ENCODE data around the gene SMPD4. TPM values are rescaled to one million over a fixed set of nuclear protein-coding genes. Genes with fewer than 3 reads are reported as not detected.
"Not testable (repeated sequence)": the region's sequence is repeated elsewhere in the genome, so short reads cannot be mapped to it uniquely, and the experiment has no call there.

The SMPD4 gene
- total and polyA plus RNA-seq, 2 of the 8 experiments (the other 6 are each of a cell fraction or from before 2014, with no cell fraction given) = 102 to 106 TPM

GRCh38 chr2:130155956-130156623 lies 25.3 kb downstream of the SMPD4 start:
- not testable (repeated sequence) for H3K18ac ChIP-seq (ENCODE audit: extremely low read depth, low read length); H2BK20ac ChIP-seq (ENCODE audit: low read length); H3K79me1 ChIP-seq (ENCODE audit: low read depth, low read length); H3K56ac ChIP-seq (replicated peaks; ENCODE audit: insufficient read length, low read depth, low read length); H3K4me1 ChIP-seq (replicated peaks in 1 of 4; ENCODE audit: control insufficient read depth in 3 of 4, insufficient read depth in 4 of 4, low read length in 3 of 4); H2AK5ac ChIP-seq (ENCODE audit: low read depth, low read length); H3K9me3 ChIP-seq (ENCODE audit: insufficient read depth in 2 of 2, low read depth in 1 of 2, low read length in 1 of 2); H4K91ac ChIP-seq (replicated peaks; ENCODE audit: insufficient read length, low read length); H3K14ac ChIP-seq (ENCODE audit: insufficient read length); H2BK120ac ChIP-seq (replicated peaks; ENCODE audit: low read depth, low read length); H3K27me3 ChIP-seq (replicated peaks in 1 of 4; ENCODE audit: control insufficient read depth in 3 of 4, extremely low read depth in 1 of 4, insufficient read depth in 3 of 4, low read length in 3 of 4); H2BK5ac ChIP-seq (ENCODE audit: low read depth, low read length); H3K9ac ChIP-seq (replicated peaks in 1 of 4; ENCODE audit: extremely low read depth in 1 of 4, low read depth in 3 of 4, low read length in 3 of 4); H3K4me2 ChIP-seq (ENCODE audit: insufficient read depth in 1 of 2, low read depth in 2 of 2, low read length in 2 of 2); H3K23me2 ChIP-seq (ENCODE audit: low read depth, low read length); H2BK12ac ChIP-seq (ENCODE audit: low read depth, low read length); H3K4me3 ChIP-seq (ENCODE audit: extremely low read depth in 1 of 4, insufficient read depth in 2 of 4, low read depth in 3 of 4, low read length in 4 of 4); H3K27ac ChIP-seq (ENCODE audit: low read depth, low read length); H4K20me1 ChIP-seq (replicated peaks in 1 of 2; ENCODE audit: control insufficient read depth in 1 of 2, insufficient read depth in 2 of 2, low read length in 2 of 2); H3K23ac ChIP-seq (ENCODE audit: insufficient read length); H2AFZ ChIP-seq (ENCODE audit: low read length); H4K5ac ChIP-seq (ENCODE audit: insufficient read length, low read depth, low read length); H3K4ac ChIP-seq (replicated peaks; ENCODE audit: insufficient read length, low read depth, low read length); H2BK15ac ChIP-seq (ENCODE audit: low read length); H3K79me2 ChIP-seq (ENCODE audit: control insufficient read depth in 1 of 2, insufficient read depth in 2 of 2, low read length in 2 of 2)
- peak; percentile 15 to 75 for DNase-seq (ENCODE audit: low read depth in 1 of 2, low spot score in 2 of 2)
- WGBS, 2 experiments (ENCODE audit: extremely low coverage in 1 of 2, insufficient coverage in 1 of 2, insufficient read length in 1 of 2, insufficient replicate concordance in 2 of 2, low coverage in 1 of 2, low lambda C conversion rate in 2 of 2, missing lambda C conversion rate in 1 of 2) = 87% methylated on average over 16 of the region's 16 CpGs; no CpG with 5 or more reads in 1 of the 2 experiments
- CTCF ChIA-PET (ENCODE audit: partially characterized antibody) = interaction anchor here (1.0 to 1.1 kb wide), 3 partner anchors 21 to 177 kb away, joined by 3 to 5 read pairs (median 4); no protein-coding TSS in a partner anchor
- POLR2A ChIA-PET (ENCODE audit: partially characterized antibody) = interaction anchor here (0.9 kb wide), 1 partner anchor 180 kb away, joined by 3 read pairs; no protein-coding TSS in a partner anchor
- peak; percentile 73 for FAIRE-seq
- TF ChIP-seq CTCF (IDR thresholded peaks at IDR 0.05; ENCODE audit: control extremely low read depth in 1 of 3, insufficient read depth in 1 of 3, low read depth in 1 of 3, low read length in 3 of 3) = peak; percentile 60 to 75 (median 70)
- TF ChIP-seq, protein P1, sequence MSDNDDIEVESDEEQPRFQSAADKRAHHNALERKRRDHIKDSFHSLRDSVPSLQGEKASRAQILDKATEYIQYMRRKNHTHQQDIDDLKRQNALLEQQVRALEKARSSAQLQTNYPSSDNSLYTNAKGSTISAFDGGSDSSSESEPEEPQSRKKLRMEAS (IDR thresholded peaks at IDR 0.05) = 0 out of 2 replicates have a peak, but pooled peaks have one; percentile 23
- TF ChIP-seq RAD21 (IDR thresholded peaks at IDR 0.05 in 1 of 2, conservative IDR thresholded peaks at IDR 0.05 in 1 of 2; ENCODE audit: low read depth in 2 of 2, low read length in 2 of 2) = peak; percentile 53 to 56
- peak; percentile 53; the same call in 1 of the 2 replicates for TF ChIP-seq EGR1 (IDR thresholded peaks at IDR 0.05; ENCODE audit: borderline replicate concordance, low read depth, low read length)
- Histone ChIP-seq H3K36me3 (ENCODE audit: control insufficient read depth in 2 of 4, insufficient read depth in 4 of 4, low read length in 3 of 4) (peaks cover 3 to 32% (median 14%) of the 10 kb centered on the region in 4 experiments; a peak in 5 of 8 replicates), H4K8ac (ENCODE audit: extremely low read depth, insufficient read depth, low read length) (peak overlapping the region; percentile 14; the same call in 1 of the 2 replicates)
